ENCODE data around the gene CRISPLD2.
"Not testable (repeated sequence)": the region's sequence is repeated elsewhere in the genome, so short reads cannot be mapped to it uniquely, and the experiment has no call there.

The CRISPLD2 gene

GRCh38 chr16:84930298-84931106 is 110.7 kb downstream of the CRISPLD2 start:
- no peak for DNase-seq (ENCODE audit: low read depth in 2 of 2)

GRCh38 chr16:84931107-84931494 is 111.3 kb downstream of the CRISPLD2 start:
- no peak for DNase-seq (ENCODE audit: low read depth in 2 of 2)

- no peak for DNase-seq (ENCODE audit: low read depth in 2 of 2)
Measured at GRCh38 chr16:84931506-84931905, 111.7 kb downstream of the CRISPLD2 start.

- no peak for DNase-seq (ENCODE audit: low read depth in 2 of 2)
Measured at GRCh38 chr16:84932681-84933080, 112.9 kb downstream of the CRISPLD2 start.

GRCh38 chr16:84933774-84934631 is 114.2 kb downstream of the CRISPLD2 start:
- DNase-seq (ENCODE audit: low read depth in 2 of 2), result no peak

- no peak for DNase-seq (ENCODE audit: low read depth in 2 of 2)
Measured at GRCh38 chr16:84937196-84938005, 117.6 kb downstream of the CRISPLD2 start.

GRCh38 chr16:84938616-84939015 is 118.8 kb downstream of the CRISPLD2 start:
- not testable (repeated sequence) for DNase-seq (ENCODE audit: low read depth in 2 of 2)

- no peak for DNase-seq (ENCODE audit: low read depth in 2 of 2)
Measured at GRCh38 chr16:84940670-84941551, 121.1 kb downstream of the CRISPLD2 start.

GRCh38 chr16:84941921-84942320 is 122.1 kb downstream of the CRISPLD2 start:
- no peak for DNase-seq (ENCODE audit: low read depth in 2 of 2)

GRCh38 chr16:84942786-84943185 is 123.0 kb downstream of the CRISPLD2 start:
- DNase-seq (ENCODE audit: low read depth in 2 of 2), result no peak

GRCh38 chr16:84943620-84944019 is 123.8 kb downstream of the CRISPLD2 start:
- DNase-seq (ENCODE audit: low read depth in 2 of 2), result no peak

GRCh38 chr16:84947022-84947421 is 127.2 kb downstream of the CRISPLD2 start:
- DNase-seq (ENCODE audit: low read depth in 2 of 2), result no peak

GRCh38 chr16:84947996-84948850 is 128.4 kb downstream of the CRISPLD2 start:
- DNase-seq (ENCODE audit: low read depth in 2 of 2), result no peak

- DNase-seq (ENCODE audit: low read depth in 2 of 2), result no peak
Measured at GRCh38 chr16:84948851-84949610, 129.2 kb downstream of the CRISPLD2 start.

GRCh38 chr16:84949772-84950436 is 130.1 kb downstream of the CRISPLD2 start:
- no peak for DNase-seq (ENCODE audit: low read depth in 2 of 2)

- DNase-seq (ENCODE audit: low read depth in 2 of 2), result peak in 1 of 2 donors; percentile 14
Measured at GRCh38 chr16:84950906-84951305, 131.1 kb downstream of the CRISPLD2 start.

- peak; percentile 42 to 65 for DNase-seq (ENCODE audit: low read depth in 2 of 2)
Measured at GRCh38 chr16:84952335-84953189, 132.8 kb downstream of the CRISPLD2 start.

All from stimulated activated CD4-positive, alpha-beta T cell treated with anti-CD3 and anti-CD28 coated beads, Interleukin-15, amount 100 ng/mL, for 48 hours (primary cell).